ENCODE measurements around the gene INSL3. TPM values are rescaled to one million over a fixed set of nuclear protein-coding genes. Genes with fewer than 3 reads are reported as not detected.

INSL3 gene
- total and polyA plus RNA-seq, 2 donors (not counting 1 experiment from before 2014, with no cell fraction given) = 3.4 to 3.6 TPM

- H3K27ac Mint-ChIP-seq = no peak overlapping the region
- H3K79me2 ChIP-seq (ENCODE audit: control insufficient read depth, insufficient read depth, low read length) = no peaks in the 10 kb centered on the region
- no peaks in the 10 kb centered on the region for H3K9me3 Mint-ChIP-seq (ENCODE audit: insufficient read depth)
- H3K4me3 Mint-ChIP-seq = no peak overlapping the region
- H3K27ac ChIP-seq (ENCODE audit: low read length in 2 of 2) = no peak overlapping the region
- H3K36me3 ChIP-seq (replicated peaks in 1 of 2; ENCODE audit: control extremely low read depth in 1 of 2, control insufficient read depth in 1 of 2, extremely low read depth in 1 of 2, insufficient read depth in 2 of 2, low read length in 1 of 2) = no peaks in the 10 kb centered on the region
- H4K20me1 ChIP-seq (ENCODE audit: control insufficient read depth, insufficient read depth, low read length, poor library complexity, severe bottlenecking) = no peaks in the 10 kb centered on the region
- no peak overlapping the region for H2AFZ ChIP-seq (ENCODE audit: insufficient read depth, low read depth, low read length, poor library complexity, severe bottlenecking)
- intact Hi-C loops (cut with micrococcal nuclease) = no loop called here
- no peak for DNase-seq
- CTCF ChIA-PET = interaction anchor here (1.5 to 1.6 kb wide), 2 partner anchors 31 to 58 kb away, joined by 3 to 4 read pairs; no protein-coding TSS in a partner anchor
- peaks cover 0 to 18% (median 0%) of the 10 kb centered on the region in 3 donors for H3K9me3 ChIP-seq (ENCODE audit: control extremely low read depth in 1 of 3, control insufficient read depth in 2 of 3, insufficient read depth in 1 of 3, low read length in 2 of 3)
- no peak overlapping the region for H3K4me2 ChIP-seq (replicated peaks; ENCODE audit: low read depth, low read length, poor library complexity, severe bottlenecking)
- peaks cover 0 to 43% (median 22%) of the 10 kb centered on the region in 4 experiments for H3K27me3 ChIP-seq (replicated peaks in 1 of 4; ENCODE audit: control extremely low read depth in 1 of 4, control insufficient read depth in 3 of 4, insufficient read depth in 4 of 4, low read length in 3 of 4)
- no peak for ATAC-seq (ENCODE audit: low read depth)
- POLR2A ChIA-PET = no interaction called here
- H3K4me1 ChIP-seq (ENCODE audit: control insufficient read depth in 2 of 2, insufficient read depth in 2 of 2, low read length in 2 of 2) = peaks cover 24 to 25% of the 10 kb centered on the region in 2 donors
- WGBS (ENCODE audit: insufficient coverage) = 92% methylated on average over 6 of the region's 11 CpGs
- H3K9ac ChIP-seq (ENCODE audit: low read length) = no peak overlapping the region
- H3K4me1 Mint-ChIP-seq = peaks cover 30% of the 10 kb centered on the region
- peaks cover 18% of the 10 kb centered on the region for H3K27me3 Mint-ChIP-seq
- no peak overlapping the region for H3K4me3 ChIP-seq (ENCODE audit: control extremely low read depth in 1 of 5, extremely low read depth in 1 of 5, insufficient read depth in 1 of 5, low read depth in 2 of 5, low read length in 4 of 5)
- TF ChIP-seq EZH2 (IDR thresholded peaks at IDR 0.05; ENCODE audit: borderline replicate concordance, insufficient read depth, low read depth, low read length, poor library complexity, severe bottlenecking) = no peak
- no peak for TF ChIP-seq CTCF (IDR thresholded peaks at IDR 0.05)
These were observed 23.7 kb downstream of the INSL3 start for GRCh38 chr19:17797424-17798201.

- WGBS (ENCODE audit: insufficient coverage) = 100% methylated on average over 1 of the region's 1 CpG
- H3K9ac ChIP-seq (ENCODE audit: low read length) = no peak overlapping the region
- Mint-ChIP-seq H3K27ac (no peak overlapping the region), H3K4me1 (peaks cover 28% of the 10 kb centered on the region), H3K27me3 (peaks cover 14% of the 10 kb centered on the region), H3K9me3 (ENCODE audit: insufficient read depth) (no peaks in the 10 kb centered on the region), H3K4me3 (no peak overlapping the region)
- ATAC-seq (ENCODE audit: low read depth) = no peak
- H3K36me3 ChIP-seq (replicated peaks in 1 of 2; ENCODE audit: control extremely low read depth in 1 of 2, control insufficient read depth in 1 of 2, extremely low read depth in 1 of 2, insufficient read depth in 2 of 2, low read length in 1 of 2) = no peaks in the 10 kb centered on the region
- ChIA-PET CTCF (interaction anchor here (1.5 to 1.6 kb wide), 2 partner anchors 31 to 59 kb away, joined by 3 to 4 read pairs; no protein-coding TSS in a partner anchor), POLR2A (no interaction called here)
- TF ChIP-seq CTCF (IDR thresholded peaks at IDR 0.05) = no peak
- TF ChIP-seq EZH2 (IDR thresholded peaks at IDR 0.05; ENCODE audit: borderline replicate concordance, insufficient read depth, low read depth, low read length, poor library complexity, severe bottlenecking) = no peak
- no peaks in the 10 kb centered on the region for H3K79me2 ChIP-seq (ENCODE audit: control insufficient read depth, insufficient read depth, low read length)
- H2AFZ ChIP-seq (ENCODE audit: insufficient read depth, low read depth, low read length, poor library complexity, severe bottlenecking) = no peak overlapping the region
- H3K27me3 ChIP-seq (replicated peaks in 1 of 4; ENCODE audit: control extremely low read depth in 1 of 4, control insufficient read depth in 3 of 4, insufficient read depth in 4 of 4, low read length in 3 of 4) = peaks cover 0 to 43% (median 22%) of the 10 kb centered on the region in 4 experiments
- intact Hi-C loops (cut with micrococcal nuclease) = no loop called here
- no peak overlapping the region for H3K4me3 ChIP-seq (ENCODE audit: control extremely low read depth in 1 of 5, extremely low read depth in 1 of 5, insufficient read depth in 1 of 5, low read depth in 2 of 5, low read length in 4 of 5)
- no peak for DNase-seq
- H4K20me1 ChIP-seq (ENCODE audit: control insufficient read depth, insufficient read depth, low read length, poor library complexity, severe bottlenecking) = no peaks in the 10 kb centered on the region
- H3K4me1 ChIP-seq (ENCODE audit: control insufficient read depth in 2 of 2, insufficient read depth in 2 of 2, low read length in 2 of 2) = peaks cover 24% of the 10 kb centered on the region in 2 donors
- H3K27ac ChIP-seq (ENCODE audit: low read length in 2 of 2) = no peak overlapping the region
- H3K9me3 ChIP-seq (ENCODE audit: control extremely low read depth in 1 of 3, control insufficient read depth in 2 of 3, insufficient read depth in 1 of 3, low read length in 2 of 3) = peaks cover 0 to 12% (median 0%) of the 10 kb centered on the region in 3 donors
- H3K4me2 ChIP-seq (replicated peaks; ENCODE audit: low read depth, low read length, poor library complexity, severe bottlenecking) = no peak overlapping the region
These were observed 24.4 kb downstream of the INSL3 start for GRCh38 chr19:17796838-17797423.
